ENCODE measurements around the gene METTL22.
A peak's percentile ranks its signal among the peaks of the same experiment; 100 is the strongest.
"Not testable (repeated sequence)": the region's sequence is repeated elsewhere in the genome, so short reads cannot be mapped to it uniquely, and the experiment has no call there.

The METTL22 gene

DNA sequence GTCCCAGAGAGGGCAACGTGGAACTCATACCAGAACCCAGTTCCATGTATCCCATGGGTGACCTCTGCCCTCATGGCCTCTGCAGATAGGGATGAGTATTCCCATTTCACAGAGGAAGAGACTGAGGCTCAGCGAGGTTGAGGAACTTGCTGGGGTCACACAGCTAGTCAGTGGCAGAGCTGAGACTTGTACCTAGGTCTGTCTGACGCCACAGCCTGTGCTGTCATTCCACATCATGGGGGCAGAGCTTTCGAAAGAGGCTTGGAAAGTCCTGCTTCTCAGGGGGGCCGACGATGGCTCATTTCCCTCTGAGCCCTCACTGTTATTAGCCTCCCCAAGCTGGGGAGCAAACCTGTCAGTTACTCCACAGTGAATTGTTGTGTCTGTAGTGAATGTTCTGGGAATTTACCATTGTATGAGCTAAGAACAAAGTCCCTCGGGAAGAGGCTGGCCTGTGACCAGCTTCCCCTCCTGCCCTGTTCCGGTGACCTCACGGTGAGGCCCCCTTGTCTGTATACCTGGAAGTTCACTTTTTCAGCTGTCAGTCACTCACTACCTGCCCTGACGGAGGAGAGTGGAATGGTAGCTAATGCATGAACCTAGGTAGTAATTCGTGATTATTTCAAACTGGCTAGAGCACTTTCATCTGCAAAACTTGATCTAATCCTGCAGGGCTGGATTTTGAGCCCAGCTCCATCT lies 8.9 kb downstream of the METTL22 start:
- no peak for DNase-seq (ENCODE audit: insufficient read length, low spot score)
- no peak for FAIRE-seq

DNA sequence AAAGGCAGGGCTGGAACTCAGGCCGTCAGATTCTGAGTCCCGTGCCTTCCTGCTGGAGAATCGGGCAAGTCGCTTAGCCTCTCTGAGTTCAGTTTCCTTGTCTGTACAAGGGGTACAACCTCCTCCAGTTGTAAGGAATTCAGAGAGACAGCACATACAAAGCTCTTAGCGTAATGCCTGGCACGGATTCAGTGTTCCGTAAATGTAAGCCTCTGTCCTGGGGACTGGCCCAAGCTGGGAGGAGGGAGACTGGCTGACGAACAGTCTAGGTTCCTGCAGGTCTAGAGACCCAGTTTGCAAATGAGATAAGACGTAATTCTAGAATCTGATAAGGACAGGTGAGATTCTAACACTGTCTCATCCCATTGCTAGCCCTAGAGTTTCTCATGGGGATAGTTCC lies 9.9 kb downstream of the METTL22 start:
- FAIRE-seq (no peak), DNase-seq (ENCODE audit: insufficient read length, low spot score) (no peak)

DNA sequence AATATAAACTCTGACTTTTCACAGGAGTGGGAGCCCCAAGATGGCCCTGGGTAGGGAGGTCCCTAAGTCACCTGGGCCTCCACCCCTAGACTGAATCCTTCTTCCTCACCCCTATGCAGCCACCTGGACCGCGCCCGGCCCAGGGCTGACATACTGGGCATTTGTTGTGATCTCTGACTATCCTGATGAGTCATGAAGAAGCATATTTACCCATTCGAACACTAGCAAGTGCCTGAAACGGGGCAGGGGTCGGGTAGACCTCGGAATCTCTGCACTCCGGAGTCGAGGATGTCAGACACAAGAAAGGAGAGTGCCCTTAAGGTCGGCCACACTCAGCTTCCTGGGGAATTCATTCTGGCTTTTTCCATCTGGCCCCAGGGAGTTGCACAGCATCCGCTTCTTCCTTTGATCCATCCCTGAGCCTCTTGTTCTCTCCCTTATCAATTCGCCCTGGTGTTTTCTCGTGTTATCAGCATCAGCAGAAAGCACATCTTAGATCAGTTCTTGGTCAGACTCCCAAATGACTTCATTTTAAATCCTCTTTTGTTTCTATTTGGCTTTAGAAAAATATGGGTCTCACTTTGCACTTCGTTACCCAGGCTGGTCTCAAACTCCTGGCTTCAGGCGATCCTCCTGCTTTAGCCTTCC lies 10.4 kb downstream of the METTL22 start:
- FAIRE-seq (no peak), DNase-seq (ENCODE audit: insufficient read length, low spot score) (no peak)

DNA sequence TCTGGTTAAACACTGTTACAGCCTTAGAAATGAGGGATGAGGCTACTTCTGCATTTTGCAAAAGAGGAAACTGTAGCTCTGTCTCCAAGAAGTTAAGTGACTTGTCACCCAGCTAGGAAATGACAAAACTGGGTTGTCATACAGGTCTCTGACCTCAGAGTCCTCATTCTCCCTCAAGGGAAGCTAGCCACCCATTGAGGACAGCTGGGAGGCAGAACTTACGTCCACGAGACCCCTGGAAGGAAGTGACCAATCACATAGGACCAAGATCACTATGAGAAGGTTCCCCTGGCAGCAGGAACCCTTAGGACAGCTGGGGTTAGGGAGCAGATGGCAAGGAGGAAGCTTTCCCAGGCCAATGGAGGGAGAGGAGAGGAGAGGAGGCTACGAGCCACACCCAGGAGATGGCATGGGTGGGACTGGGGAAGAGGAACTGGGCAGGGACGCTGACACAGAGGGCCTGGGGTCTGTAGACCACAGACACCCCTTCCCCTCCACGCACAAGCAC lies 11.2 kb downstream of the METTL22 start:
- FAIRE-seq (no peak), DNase-seq (ENCODE audit: insufficient read length, low spot score) (no peak)

DNA sequence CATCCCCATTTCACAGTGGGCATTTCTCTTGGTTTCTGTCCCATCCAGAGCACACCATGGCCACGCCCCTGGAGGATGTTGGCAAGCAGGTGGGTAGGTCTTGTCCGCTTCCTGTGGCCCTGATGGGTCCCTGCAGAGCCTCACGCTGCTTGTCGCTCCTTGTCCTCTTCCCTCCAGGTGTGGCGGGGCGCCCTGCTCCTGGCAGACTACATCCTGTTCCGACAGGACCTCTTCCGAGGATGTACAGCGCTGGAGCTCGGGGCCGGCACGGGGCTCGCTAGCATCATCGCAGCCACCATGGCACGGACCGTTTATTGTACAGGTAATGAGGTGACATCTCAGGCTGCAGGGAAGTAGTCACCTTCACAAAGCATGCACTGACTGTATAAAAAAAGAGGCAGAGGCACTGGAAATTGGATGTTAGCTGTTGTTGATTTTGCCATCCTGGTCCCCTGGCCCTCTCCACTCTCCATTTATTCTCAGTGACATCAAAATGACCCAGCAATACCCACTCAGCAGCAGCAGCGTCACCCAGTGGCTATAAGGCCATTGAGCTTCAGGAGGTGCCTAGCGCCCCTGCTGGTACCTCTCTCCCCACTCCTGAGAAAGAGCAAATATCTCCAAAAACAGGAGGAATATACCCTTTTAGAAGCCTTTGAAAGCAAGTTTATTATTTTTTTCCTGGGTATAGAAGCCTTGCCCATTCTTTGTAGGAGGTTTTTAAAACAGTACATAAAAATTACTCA lies 13.7 kb downstream of the METTL22 start:
- FAIRE-seq (no peak), DNase-seq (ENCODE audit: insufficient read length, low spot score) (no peak)

DNA sequence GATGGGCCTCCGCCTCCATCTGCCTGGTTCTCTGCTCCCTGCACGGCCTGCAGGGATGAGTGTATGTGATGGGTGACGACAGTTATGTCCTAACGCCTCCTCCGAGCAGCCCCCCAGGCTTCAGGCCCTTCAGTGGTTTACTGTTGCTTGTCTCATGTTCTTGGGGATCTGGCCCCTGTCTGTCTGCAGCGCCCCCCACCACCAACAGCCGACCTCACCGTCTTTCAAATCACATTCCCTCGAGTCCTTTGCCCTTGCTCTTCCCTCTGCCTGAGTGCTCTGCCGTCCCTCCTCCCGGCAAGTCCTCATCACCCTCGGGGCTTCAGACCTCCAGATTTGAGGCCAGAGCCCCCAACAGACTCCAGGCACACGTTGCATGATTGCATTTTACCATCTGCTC lies 18.2 kb downstream of the METTL22 start:
- FAIRE-seq (no peak), DNase-seq (ENCODE audit: insufficient read length, low spot score) (no peak)

DNA sequence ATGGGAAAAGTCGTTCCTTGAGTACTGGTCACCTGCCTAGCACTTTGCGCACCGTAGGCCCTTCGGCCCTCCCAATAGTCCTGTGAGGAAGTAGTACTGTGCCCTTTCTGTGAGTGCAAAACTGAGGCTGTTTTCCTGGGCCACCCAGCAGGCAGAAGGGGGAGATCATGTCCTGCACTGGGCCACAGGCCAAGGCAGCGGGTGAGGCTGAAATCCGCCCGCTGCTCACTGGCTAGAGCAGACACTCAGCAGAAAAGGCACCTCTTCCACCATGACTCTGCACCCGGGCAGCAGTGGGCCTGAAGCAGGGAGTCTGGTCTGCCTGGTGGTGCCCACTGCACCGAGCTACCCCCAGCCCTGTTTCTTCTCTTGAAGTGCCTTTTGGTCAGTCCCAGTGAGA lies 20.2 kb downstream of the METTL22 start:
- DNase-seq (ENCODE audit: insufficient read length, low spot score) (no peak), FAIRE-seq (no peak)

DNA sequence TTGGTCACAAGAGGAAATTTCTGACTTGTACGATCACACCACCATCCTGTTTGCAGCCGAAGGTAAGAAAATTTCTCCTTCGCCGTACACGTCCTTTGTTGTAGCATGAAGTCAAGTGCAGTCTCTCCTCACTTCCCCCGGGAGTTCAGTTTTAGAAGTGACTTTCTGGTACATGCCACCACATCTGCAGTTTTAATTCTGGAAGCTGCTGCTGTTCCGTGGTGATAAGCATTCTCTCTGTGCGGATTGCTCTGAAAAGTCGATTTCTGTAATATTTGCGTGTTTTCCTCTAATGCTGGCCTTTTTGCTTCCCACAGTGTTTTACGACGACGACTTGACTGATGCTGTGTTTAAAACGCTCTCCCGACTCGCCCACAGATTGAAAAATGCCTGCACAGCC lies 20.6 kb downstream of the METTL22 start:
- FAIRE-seq: no peak

DNA sequence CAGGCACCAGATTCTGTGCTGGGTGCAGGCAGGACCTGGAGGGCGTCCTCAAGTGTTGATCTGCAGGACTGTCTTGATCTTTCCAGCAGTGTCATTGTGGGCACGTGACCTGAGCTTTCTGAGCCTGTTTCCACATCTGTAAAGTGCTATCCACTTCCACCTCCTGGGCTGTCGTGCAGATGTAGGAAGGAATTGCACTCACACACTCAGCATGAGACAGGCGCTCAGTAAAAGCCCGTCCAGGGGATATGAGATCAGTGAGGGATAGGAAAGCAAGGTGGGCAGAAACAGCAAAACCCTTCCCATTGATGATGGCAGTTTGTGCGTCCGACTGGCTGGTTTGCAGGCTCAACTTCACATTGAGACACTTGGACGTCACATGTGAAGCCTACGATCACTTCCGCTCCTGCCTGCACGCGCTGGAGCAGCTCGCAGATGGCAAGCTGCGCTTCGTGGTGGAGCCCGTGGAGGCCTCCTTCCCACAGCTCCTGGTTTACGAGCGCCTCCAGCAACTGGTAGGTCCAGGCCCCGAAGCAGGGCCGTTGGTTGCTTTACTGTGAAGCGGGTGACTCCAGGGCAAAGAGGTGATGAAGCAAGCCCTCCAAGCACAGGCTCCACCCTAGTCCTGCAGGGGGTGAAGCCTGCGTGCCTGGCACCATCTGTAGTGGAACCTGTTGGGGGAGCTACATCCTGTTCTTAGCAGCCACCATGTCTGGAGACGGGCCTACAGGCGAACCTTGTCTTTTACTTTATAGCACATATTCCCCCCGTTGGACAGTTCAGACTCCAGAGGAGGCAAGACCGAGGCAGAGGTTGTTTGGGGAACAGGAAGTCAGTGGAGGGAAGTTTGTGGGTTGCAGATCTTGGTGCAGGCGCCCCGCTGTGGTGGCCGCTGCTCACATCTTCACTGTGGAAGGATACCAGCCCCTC lies 23.0 kb downstream of the METTL22 start:
- DNase-seq (ENCODE audit: insufficient read length, low spot score): no peak
- no peak for FAIRE-seq

More for the DNA sequence above, 20.6 kb downstream of the METTL22 start:
- no peak for DNase-seq (ENCODE audit: insufficient read length, low spot score)

DNA sequence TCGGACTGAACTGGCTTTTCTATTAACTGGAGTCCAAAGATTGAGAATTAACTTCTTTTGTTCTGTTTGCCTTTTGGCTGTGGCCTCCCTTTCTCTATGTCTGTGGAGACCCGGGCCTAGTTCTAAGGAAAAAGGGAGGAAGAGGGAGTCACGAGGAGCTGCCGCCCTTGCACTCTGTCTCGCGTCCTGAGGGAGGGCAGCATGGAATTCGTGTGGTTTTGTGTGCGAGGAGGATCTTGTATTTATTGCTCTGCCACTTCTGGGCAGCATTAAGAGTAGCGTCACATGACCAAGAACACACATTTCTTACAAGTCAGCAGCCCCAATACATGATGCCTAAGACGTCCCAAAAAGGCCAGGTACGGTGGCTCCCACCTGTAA lies 23.6 kb downstream of the METTL22 start:
- DNase-seq (ENCODE audit: insufficient read length, low spot score) (no peak), FAIRE-seq (no peak)

DNA sequence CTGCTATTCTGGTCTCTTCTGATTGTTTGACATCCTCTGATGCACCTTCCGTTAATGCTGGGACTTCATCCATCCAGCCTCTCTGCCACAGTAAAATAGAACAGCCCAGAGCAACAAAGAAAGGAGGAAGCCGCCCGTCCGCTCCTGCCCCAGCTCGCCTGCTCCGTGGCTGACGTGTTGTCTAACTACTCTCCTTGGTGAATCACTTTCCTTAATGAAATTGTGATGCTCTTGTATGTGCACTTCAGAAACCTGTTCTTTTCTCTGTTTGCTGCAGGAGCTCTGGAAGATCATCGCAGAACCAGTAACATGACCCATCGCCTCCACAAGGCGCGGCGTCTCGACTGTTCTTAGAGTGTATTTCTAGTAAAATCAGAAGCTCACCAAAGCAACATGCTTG lies 24.3 kb downstream of the METTL22 start:
- FAIRE-seq: no peak

DNA sequence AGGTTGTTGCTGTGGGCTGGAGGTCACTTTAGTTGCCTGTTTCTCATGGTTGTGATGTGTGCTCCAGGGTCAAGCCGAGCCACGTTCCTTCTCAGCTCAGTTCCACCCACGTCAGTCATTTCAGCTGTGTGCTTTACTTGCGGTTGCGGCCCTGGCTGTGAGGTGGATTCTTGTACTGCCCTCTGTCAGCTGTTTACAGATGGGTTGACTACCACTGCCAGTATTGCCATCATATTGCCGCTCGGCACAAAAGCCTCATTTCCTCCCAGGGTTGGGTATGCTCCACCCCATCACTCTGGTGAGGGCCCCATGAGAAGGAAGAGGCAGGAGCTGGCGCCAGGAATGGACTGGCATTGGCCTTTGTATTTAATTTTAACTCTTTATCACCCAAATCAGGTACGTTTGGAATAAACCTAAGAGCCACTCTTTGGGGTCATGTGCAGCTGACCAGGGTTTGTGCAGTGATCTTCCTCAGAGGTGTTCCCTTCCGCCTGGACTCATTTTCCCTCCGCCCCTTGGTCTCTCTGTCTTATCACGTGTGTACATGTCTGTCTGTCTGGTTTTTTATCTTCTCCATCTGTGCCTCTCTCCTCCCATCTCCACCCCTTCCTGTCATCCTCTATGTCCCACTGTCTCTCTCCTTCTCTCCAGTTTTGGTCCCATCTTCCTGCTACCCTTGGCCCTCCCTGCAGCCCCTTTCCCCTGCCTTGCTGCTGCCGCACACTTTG lies 25.0 kb downstream of the METTL22 start:
- FAIRE-seq: no peak
- no peak for DNase-seq (ENCODE audit: insufficient read length, low spot score)

More for the DNA sequence above, 24.3 kb downstream of the METTL22 start:
- no peak for DNase-seq (ENCODE audit: insufficient read length, low spot score)

DNA sequence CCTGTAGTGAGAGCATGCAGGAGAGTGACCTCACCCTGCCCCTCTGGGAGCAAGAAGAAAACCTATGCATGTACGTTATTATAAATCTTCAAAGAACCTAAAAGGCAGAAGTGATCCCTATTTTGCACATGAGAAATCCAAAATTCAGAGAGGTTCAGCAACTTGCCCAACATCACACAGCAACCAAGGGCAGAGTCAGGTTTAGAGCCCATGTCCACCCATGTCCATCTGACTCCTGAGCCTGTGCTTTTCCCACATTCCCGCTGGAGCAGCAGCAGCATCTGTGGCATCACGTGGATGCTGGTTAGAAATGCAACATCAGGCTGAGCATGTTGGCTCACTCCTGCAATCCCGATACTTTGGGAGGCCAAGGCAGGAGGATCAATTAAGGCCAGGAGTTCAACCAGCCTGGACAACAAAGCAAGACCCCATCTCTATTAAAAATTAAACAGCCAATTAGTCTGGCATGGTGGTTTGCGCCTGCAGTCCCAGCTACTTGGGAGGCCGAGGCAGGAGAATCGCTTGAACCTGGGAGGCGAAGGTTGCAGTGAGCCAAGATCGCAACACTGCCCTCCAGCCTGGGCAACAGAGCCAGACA lies 26.3 kb downstream of the METTL22 start:
- DNase-seq (ENCODE audit: insufficient read length, low spot score) (no peak), FAIRE-seq (no peak)

DNA sequence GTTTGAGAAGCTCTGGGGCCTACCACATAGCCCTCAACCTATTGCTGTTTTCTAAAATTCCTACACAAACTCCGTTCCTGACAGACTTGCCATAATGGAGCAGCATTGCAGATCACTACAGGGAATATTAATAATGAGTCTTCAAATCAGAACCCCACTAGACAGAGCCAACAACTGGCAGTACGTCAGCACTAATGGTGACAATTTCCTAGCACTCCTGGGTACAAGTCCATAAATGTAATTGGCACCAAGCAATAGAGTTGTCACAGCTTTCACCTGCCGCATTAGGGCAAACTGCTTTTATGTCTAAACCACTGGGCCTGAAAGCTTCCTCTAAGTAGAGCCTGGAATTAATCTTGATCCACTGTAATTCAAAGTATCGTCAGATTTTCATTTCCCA lies 27.4 kb downstream of the METTL22 start:
- no peak for FAIRE-seq
- DNase-seq (ENCODE audit: insufficient read length, low spot score): no peak

DNA sequence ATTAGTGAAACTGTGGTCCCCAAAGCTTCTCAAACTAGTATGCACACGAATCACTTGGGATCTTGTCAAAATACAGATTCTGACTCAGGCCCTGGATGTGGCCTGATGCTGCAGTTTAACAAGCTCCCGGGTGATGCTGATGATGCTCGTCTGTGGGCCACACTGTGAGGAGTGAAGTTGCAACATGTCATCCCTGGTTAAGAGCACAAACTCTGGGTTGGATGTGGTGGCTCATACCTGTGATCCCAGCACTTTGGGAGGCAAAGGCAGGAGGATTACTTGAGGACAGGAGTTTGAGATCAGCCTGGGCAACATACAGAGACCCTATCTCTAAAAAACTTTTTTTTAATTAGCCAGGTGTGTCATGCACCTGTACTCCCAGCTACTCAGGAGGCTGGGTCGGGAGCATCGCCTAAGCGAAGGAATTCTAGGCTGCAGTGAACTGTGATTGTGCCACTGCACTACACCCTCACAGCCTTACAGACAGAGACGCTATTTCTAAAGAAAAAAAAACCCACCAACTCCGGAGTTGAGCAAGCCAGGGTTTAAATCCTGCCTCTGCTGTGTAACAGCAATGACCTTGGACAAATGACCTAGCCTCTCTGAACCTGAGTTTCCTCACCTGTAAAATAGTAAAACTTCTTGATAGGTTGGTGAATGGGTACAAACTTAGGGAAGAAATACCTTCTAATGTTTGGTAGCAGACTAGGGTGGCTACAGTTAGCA lies 28.5 kb downstream of the METTL22 start:
- DNase-seq (ENCODE audit: insufficient read length, low spot score) (no peak), FAIRE-seq (no peak)

DNA sequence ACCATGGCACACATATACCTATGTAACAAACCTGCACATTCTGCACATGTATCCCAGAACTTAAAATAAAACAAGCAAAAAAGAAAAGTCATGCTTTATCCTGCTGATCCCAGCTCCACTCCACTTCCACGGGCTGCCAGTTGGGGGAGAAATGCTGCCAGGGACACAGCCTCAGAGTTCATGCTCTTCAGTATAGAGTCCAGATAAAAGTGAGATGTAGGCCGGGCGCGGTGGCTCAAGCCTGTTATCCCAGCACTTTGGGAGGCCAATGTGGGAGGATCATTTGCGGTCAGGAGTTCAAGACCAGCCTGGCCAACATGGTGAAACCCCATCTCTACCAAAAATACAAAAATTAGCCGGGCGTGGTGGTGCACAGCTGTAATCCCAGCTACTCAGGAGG lies 30.5 kb downstream of the METTL22 start:
- FAIRE-seq: not testable (repeated sequence)
- peak; percentile 33 for DNase-seq (ENCODE audit: insufficient read length, low spot score)

DNA sequence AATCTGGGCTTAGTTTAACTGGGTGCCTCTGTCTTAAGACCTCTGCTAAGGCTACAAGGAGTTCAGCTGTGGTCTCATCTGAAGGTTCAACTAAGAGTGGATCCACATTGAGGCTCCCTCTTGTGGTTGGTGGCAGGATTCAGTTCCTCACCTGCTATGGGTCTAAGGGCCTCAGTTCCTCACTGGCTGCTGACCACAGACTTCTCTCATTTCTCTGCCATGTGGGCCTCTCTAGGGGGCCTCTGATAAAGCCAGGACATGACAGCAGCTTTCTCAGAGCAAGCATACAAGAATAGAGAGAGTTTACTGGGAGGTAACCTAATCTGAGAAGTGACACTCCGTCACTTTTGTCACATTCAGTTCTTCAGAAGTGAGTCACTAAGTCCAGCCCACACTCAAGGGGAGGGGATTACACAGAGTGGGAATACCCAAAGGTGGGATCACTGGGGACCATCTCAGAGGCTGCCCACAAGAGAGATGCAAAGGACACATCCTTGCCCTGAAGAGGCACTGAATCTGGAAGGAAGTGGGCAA lies 33.8 kb downstream of the METTL22 start:
- FAIRE-seq: no peak

DNA sequence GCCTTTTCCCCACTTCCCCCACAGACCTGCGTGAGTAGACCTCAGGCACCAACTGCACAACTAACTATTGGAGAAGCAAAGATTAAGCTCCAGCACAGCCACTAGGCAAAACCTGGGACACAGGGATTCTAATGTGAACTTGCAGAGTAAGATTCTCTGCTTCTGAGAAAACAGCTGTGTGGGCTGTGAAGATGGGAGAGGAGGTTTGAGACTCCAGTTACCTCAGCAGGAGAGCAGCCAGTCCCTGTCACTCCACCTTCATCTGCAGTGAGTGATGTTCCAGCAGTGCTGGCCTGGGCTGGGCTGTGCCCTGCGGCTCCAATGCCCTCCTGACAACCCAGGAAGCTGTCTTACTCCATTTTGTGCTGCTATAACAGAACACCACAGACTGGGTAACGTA lies 34.9 kb downstream of the METTL22 start:
- DNase-seq (ENCODE audit: insufficient read length, low spot score) (no peak), FAIRE-seq (no peak)

More for the DNA sequence above, 33.8 kb downstream of the METTL22 start:
- no peak for DNase-seq (ENCODE audit: insufficient read length, low spot score)

Data from HTR-8/SVneo (cell line).